ENCODE measurements around the gene ITGB4.

ITGB4 gene

DNA sequence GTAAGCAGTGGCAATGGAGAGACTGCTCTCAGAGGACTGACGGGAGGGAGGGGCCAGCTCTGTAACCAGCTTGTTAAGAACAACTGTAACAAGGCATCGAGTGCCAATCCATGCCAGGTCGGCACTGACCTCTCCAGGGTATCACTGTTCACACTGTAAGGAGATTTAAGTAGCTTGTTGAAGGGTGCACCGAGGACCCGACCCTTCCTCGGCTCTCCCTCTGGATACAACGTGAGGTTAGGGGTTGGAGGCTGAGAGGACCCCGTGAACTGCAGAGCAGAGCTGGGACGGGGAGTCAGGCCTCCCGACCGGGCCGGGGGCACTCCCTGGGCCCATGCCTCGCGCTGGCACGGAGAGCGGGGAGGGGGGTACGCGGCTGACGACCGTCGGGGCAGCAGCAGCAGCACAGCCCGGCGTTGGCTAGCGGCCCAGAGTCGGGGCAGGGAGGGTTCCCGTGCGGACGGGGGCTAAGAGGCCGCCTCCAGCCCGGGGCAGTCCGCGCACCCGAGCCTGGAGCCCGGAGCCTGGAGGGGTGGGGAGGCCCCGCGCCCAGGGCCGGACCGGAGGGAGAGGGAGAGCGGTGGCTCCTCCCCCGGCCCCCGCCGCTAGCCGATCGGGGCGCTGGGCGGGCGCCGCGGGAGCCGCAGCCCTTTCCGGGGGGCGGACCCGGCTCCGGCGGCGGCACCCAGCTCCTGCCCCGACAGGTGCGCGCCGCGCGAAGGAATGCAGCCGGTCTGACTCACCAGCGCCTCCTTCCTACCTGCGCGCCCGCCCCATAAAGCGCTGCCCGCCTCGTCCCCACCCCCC, at the start of gene ITGB4:
Gene ITGB4, plus strand, starts transcription at position 804 of the 807 bp plus-strand sequence. CDS start 3,245 bp downstream, outside the sequence.
- DNase-seq (ENCODE audit: low read depth, low spot score): peak; percentile 44

DNA sequence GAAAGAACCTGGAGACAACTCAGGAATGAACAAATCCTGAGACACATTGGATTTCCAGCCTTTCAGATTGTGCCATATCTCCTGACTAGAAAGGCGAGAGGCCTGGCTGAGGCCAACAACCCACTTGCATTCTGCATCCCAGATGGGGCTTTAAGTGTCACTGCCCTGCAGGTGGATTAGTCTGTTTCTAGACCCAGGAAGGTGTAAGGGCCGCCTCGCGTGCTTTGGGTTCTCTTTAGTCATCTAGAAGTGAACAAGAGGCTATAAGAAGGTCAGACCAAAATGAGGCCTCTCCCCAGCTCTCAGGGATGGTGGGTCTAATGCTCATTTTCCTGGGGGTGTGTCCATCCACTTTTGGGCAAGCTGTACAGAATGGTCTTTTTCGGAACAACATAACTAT, 49.2 kb upstream of the ITGB4 start:
- DNase-seq (ENCODE audit: low read depth, low spot score): no peak

DNA sequence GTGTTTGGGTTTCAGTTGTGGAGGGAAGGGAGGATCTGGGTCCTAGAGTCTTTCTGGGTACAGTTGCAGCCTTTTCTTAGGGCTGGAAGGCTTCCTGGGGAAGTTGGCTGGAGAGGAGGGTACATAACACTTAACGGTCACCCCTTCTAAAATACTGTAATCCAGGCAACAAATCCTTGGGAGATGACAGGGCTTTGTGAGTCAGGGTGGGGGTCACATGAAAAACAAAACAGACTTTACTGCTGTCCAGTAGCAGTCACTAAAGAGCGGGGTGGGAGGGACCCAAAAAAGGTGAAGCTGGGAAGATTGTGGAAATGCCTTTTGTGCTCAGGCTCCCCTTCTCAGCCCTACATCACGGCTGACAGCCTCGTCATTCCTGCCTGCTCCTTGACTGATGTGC, 47.8 kb upstream of the ITGB4 start:
- no peak for DNase-seq (ENCODE audit: low read depth, low spot score)

DNA sequence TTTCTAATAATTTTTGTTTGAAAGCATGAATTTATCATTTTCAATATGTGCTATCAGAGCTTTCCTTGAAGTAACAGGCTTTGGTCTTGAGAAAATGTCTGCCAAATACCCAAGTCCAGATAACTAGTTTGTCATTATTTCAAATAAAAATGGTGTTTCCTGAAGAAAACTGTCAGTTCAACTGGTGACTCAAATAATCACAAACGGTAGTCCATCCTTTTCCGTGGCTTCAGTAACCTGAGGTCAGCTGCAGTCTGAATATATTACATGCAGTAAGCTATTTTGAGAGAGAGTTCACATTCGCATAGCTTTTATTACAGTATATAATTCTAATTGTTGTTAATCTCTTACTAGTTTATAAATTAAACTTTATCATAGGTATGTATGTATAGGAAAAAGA, 44.8 kb upstream of the ITGB4 start:
- no peak for DNase-seq (ENCODE audit: low read depth, low spot score)

DNA sequence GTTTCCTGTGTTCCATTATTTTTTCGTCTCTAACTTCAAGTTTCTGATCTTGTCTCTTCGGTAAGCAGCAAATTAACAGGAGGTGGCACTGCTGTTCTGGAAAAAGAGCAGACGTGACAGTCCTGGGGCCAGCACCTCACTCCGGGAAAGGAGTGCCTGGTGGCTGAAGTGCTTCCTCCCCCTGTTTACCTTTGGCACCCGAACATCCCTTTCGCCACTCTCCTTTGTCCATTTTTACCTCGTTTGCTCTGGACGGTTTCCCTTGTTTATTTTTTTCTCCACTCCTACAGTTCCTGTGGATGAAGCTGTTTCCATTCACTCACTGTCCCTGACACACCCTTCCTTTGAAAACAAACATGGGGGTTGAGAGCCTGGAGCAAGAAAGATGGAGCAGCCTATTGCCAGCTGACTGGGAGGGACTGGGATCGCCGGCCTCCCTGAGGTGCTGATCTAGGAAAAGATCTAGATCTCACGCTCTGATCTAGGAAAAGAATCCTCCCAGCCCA, 41.5 kb upstream of the ITGB4 start:
- peak; percentile 51 for DNase-seq (ENCODE audit: low read depth, low spot score)

DNA sequence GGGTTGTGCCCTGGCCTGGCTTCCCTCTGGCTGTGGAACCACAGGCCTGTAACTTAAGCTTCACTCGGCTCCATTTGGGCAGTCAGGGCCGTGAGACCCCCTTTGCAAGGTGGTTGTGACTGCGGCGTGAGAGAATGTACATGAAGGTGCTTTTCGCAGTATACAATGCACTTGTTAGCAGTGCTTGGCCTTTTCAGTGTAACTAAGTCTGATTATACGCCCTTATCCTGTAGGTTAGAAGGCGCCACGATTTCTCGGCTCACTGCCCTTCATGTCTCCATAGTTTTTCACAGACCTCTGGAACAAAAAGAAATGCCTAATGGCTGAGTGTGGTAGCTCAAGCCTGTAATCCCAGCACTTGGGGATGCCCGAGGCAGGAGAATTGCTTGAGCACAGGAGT, 40.8 kb upstream of the ITGB4 start:
- DNase-seq (ENCODE audit: low read depth, low spot score): no peak

DNA sequence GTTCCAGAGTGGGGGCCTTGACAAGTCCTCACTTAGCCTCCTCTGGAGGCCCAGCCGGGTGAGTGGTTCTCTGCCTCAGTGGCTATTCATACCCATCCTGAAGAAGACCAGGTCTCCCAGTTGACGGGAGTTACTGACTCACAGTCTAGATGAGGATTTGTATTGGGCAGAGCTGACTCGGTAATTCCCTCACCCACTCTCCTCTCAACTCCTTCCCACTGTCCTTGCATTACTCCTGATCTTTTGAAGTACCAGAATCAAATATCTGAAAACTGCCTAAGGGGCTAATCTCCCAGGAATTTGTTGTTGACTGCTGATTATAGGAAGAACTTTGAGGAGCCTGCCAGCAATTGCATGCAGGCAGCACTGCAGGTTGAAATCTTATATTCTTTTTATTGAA, 40.0 kb upstream of the ITGB4 start:
- peak; percentile 26 for DNase-seq (ENCODE audit: low read depth, low spot score)

DNA sequence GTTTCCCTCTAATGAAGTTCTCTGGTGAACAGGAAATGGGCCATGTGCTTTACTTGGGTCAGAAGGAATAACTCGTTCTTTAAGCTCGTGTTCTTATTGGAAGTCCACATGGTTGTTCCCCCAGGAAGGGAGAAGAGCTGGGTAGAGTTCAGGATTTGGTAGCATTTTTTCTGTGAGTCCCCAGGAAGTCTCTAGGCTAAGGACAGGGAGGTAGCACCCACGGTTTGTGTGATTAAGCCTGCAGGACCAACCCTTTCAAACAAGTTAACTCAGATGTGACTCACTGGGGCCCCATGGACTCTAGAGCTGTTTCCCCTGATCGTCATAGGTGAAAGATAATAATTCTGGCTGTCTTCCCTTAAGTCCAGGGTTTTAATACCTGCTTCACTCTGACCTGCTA, 37.7 kb upstream of the ITGB4 start:
- no peak for DNase-seq (ENCODE audit: low read depth, low spot score)

DNA sequence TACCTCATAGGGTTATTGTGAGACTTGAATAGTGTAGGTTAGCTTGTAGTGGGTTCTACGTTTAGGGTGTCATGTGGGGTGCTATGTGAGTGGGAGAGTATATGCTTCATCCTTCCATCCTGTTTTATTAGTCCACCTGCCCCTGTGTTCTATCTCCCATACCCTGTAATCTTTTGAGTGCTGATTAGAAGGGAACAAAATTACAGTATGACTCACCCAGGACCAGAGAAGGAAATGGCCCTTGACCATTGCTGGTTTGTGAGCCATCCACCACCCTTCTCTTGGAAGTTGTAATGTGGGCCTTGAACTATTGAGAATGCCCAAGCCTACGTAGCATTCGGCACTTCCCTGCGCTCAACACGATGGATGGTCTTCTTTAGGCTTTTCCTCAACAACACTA, 37.0 kb upstream of the ITGB4 start:
- DNase-seq (ENCODE audit: low read depth, low spot score): no peak

DNA sequence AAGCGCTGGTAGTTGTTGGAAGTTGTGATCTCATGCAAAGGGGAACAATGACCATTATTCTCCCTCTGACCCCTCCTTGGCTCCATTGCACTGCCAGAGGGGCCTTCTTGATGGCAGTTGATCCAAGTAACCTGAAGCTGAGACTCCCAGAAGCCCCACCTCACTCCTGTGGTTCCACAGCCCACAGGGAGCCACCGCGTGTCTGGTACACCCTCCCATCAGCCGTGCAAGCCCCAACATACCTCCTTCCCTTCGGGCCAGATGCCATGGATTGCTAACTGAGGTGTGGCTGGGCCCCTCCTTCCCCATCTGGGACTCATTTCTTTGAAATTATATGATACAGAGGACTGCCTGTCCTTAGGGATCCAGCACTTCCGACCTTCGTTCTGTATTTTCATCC, 36.3 kb upstream of the ITGB4 start:
- DNase-seq (ENCODE audit: low read depth, low spot score): peak; percentile 22

DNA sequence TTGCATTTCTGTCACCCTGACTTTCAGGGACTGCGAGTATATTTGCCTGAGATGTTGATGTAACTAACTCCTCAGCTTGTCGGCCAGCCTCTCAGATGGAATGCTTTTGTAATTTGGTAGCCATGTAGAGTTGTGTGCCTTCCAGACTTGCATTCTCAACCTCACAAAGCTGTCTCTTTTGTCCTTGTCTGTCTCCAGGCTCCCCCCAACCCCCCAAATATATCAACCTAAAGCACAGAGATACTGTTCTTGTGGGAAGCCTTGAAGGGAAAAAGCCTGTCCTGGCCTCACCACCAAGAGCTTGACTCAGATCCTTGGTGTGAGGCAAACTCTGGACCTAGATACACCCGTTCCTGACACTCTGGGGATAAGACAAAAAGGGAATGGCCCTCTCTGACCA, 35.8 kb upstream of the ITGB4 start:
- no peak for DNase-seq (ENCODE audit: low read depth, low spot score)

DNA sequence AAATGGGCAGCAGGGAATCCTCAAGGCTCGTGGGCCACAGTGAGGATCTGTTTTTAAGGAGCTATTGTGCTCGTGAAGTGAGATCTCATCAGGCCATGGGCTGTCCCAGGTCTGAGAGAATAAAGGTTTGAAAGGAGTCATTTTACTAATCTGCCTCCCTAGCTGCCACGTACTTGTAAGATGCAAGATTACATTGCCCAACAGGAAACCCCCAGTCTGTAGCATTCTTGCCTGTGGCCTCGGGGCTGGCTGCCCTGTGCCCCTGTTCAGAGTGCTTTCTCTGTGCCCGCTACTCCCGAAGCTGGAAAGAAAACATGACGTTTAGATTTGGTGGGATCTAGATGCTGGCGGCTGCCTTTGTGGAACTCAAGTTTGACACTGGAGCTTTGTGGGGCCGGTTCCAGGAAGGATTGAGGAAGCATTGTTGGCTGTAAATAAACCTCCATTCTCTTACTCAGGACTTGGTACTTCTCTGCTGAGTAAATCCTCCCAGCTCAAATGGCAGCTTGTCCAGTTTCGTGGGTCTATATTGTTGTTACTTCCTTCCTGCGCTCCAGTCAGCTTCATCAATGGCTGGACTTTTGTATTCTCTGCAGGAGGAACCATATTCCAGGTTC, 32.9 kb upstream of the ITGB4 start:
- DNase-seq (ENCODE audit: low read depth, low spot score): peak; percentile 14

DNA sequence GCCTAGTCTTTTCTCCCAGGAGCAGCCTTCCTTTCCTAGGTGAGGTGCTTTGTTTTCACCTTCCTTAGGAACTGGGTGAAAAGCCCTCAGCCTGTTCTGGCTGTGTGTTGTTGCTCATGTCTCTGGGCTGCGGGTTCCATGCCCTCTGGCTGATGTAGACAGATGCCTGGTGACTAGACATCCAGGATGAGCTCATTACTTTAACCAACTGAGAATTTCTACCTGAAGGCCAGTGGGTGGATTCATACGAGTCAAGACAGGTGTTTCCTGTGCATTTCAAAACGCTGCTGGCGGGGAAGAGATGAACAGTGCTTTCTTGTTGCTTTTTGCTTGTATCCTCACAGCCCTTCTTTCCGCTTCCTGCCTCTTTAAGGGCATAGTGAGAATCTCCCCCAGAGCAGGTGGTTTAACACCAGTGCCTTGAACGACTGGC, 31.8 kb upstream of the ITGB4 start:
- DNase-seq (ENCODE audit: low read depth, low spot score): peak; percentile 81

DNA sequence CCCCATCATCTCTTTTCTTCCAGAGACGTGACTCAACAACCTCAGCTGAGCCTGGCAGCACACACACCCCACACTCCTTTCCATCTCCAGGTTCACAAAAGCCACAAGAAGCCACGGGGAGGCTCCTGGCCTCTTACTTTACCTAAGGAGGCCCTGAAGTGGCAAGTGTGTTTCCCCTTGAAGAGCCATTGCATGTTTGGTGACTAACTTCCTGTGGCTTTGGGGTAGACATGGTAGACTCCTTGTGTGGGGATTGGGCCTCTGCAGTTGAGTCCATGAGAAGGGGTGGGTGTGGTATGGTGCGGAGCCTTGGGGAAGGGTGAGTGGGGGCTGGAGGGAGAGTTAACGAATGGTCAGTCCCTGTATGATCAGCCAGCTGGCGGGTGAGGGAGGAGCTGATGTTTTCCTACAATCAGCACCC, 29.9 kb upstream of the ITGB4 start:
- DNase-seq (ENCODE audit: low read depth, low spot score): no peak

DNA sequence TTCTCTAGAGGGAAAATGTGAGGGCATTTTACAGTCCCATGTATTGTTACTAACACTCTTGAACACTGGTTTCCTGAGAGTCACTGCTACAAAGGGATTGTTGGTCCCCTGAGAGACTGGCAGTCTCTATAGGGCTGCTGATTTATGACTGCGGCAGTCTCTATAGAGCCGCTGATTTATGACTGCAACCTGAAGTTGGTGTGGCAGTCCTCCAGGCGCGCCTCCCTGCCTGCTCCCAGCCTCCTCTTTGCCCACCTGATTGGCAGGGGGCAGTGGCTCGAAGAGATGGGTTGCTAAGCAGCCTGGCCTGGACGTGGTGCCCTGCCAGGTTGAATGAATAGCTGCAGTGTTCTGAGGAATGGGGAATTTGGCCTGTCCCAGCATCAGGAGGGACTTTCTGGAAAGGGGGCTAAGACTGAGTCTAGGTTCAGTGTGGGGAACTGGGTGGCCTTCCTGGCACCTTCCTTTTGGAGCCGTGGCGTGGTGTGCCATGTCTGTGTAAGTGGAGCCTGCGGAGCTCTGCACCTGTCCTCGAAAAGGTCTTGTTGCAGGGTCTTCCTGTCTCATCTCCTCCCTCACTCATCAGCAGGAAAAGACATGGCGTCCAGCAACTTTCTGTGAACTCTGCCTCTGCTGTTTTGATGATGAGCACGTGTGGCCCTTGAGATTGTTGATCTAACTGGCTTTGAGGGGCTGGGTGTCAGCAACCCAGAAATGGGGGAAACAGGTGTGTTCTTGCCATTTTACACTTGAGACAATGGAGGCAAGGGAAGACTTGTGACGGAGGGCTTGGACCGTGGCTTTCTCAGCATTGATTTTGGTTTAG, 29.2 kb upstream of the ITGB4 start:
- no peak for DNase-seq (ENCODE audit: low read depth, low spot score)

DNA sequence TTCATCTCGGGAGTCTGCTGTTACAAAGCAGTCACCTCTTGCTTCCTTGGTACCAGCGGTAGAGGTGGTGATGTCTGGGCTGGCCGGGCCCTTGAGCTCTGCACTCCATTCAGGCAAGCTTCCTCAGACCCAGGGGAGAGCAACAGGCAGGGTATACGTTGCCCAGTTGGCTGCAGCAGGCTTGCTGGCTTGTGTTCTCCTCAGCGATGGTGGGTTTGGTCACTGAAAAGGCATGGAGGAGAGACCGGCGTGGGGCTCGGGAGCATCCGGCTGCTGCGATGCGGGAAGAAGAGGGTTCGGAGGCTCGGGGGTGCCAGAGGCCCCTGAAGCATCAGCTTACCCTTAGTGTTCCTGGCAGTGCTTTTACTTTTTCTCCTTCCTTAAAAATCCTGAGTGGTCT, 28.3 kb upstream of the ITGB4 start:
- no peak for DNase-seq (ENCODE audit: low read depth, low spot score)

DNA sequence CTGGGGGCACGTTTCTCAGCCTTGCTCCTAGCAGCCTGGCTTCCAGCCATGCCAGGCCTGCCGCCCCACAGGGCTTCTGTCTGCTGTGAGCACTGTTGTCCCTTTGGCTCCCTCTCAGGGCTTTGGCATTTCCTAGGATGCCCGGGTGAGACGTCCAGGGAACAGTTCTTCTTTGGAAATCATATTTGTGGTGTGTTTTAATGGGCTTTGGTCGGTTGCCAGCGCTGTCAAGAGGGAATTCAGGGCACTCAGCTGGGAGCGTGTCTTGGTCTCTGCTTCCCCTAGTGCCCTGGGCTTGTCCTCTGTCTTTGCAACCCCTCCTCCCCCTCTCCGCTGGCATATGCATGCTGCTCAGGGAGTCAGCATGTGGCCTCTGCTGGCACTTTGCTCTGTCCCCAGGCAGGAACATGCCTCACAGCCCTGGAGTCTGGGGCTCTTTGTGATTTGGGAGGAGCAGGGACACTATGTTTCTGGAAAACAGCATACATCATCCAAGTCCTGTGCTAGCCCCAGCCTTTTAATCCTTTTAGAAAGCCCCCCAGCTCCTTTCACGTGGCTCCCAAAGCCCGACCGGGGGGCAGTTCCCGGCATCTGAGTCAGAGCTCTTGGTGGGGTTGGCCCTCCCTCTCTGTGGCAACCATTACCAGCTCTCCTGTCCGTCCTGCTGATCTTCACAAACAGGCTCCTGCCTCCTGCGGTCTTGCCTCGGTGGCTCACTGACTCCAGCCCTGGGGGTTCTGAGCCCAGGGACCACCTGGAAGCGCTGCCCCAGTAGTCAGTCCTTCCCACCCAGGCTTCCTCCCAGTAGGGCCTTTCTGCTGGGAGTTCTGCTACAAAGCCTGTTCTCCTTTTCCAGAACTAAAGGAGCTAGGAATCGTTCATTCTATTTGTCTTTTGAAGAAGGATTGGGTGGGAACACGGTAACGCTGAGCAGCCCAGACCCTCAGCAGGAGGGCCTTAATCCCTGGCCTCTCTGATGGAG, 27.5 kb upstream of the ITGB4 start:
- DNase-seq (ENCODE audit: low read depth, low spot score): peak; percentile 67

DNA sequence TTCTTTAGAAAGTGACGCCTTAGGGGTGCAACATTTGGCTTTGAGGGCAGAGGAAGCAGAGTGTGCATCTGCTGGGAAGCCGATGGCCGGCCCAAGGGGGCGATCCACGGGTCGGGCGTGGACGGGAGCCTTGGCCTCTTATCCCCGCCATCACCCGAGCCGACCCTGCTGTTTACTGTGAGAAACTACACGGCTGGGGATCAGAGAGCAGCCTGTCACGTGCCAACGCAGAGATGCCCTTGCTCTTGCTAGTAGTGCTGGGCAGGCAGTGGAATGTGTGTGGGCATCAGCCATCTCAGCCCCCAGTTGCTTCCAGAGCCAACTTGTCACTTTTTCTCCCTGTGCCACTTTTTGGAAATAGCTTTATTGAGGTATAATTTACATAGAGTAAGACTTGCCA, 26.7 kb upstream of the ITGB4 start:
- peak; percentile 14 for DNase-seq (ENCODE audit: low read depth, low spot score)

DNA sequence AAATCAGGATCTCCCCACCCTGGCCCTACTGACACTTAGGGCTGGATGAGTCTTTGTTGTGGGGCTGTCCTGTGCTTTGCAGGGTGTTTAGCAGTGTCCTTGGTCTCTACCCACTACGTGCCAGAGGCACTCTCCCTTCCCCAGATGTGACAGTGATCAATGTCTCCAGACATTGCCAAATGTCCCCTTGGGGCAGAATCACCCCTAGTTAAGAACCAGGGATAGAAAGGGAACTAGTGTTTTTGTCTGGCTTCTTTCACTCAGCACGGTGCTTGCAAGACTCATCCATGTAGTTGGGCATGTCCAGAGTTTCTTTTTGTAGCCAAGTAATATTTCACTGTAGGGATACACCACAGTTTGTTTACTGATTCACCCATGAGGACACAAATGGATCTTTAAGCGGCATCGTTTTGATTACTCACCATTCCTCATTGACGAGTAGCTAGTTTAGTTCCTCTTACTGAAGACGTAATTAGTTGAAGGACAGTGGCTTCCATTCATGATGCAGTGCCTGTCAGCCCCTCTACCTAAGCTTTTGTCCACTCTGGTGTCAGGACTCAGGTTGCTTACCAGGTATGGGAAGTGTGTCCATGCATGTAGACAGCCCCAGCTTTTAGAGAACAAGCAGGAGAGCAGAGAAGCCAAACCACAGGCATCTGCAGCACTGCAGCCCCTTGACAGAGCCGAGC, 26.0 kb upstream of the ITGB4 start:
- DNase-seq (ENCODE audit: low read depth, low spot score): peak; percentile 58

DNA sequence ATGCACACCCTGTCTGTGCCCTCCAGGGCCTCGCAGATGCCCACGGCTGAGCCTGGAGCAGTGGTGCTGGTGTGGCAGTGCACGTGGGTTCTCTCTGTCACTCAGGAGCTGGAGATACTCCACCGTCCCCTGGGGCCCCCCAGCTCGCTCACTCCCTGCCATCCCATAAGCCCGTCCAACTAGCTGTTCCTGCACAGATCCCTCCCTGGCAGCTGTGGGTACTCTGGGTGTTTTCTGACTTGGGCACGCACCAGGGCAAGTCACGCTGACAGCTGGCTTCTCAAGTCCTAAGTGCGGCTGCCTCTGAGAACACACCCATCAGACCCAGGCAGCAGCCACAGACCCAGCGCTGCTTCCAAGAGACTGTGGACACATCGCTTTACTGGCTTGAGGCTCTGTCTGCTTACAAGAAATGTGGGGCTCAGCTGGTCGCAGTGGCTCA, 25.4 kb upstream of the ITGB4 start:
- DNase-seq (ENCODE audit: low read depth, low spot score): no peak

All from ELF-1 (cell line).